Activated T-helper 17 cell treated with anti-CD3 and anti-CD28 coated beads, Interleukin-2, amount 50 U/mL, for 72 hours (primary cell): ENCODE results near the gene TFCP2. TPM values are rescaled to one million over a fixed set of nuclear protein-coding genes. Genes with fewer than 3 reads are reported as not detected.
A peak's percentile ranks its signal among the peaks of the same experiment; 100 is the strongest.

Experiments
- ATAC-seq: fragments of 150-1000 bp; cut with Tn5 transposase; replicated peaks from 2 replicates; pipeline ENCODE4 v1.10.0; 2021; ENCODE audit warnings: mild to moderate bottlenecking, moderate library complexity
- H3K27ac Mint-ChIP-seq: one replicate; pipeline ENCODE4 v1.8.0; 2022; ENCODE audit warnings: mixed read lengths
- H3K27me3 Mint-ChIP-seq: one replicate; pipeline ENCODE4 v1.8.0; 2022; ENCODE audit warnings: mixed read lengths
- H3K36me3 Mint-ChIP-seq: one replicate; pipeline ENCODE4 v1.8.0; 2022; ENCODE audit warnings: low read depth, mild to moderate bottlenecking, mixed read lengths
- H3K4me1 Mint-ChIP-seq: one replicate; pipeline ENCODE4 v1.8.0; 2022; ENCODE audit warnings: mixed read lengths
- H3K4me3 Mint-ChIP-seq: one replicate; pipeline ENCODE4 v1.8.0; 2022; ENCODE audit warnings: mild to moderate bottlenecking, mixed read lengths
- H3K9me3 Mint-ChIP-seq: one replicate; pipeline ENCODE4 v1.8.0; 2022; ENCODE audit warnings: mixed read lengths
- total RNA-seq, 2 donors: library from RNA; stranded (reverse); gene quantifications; one replicate each; pipeline ENCODE4 v1.2.3, GENCODE V29; 2022

TFCP2 gene
- total RNA-seq, 2 donors from 2014 or later = 30.4 to 30.7 TPM

GRCh38 chr12:51152953-51153352 is 20.0 kb downstream of the TFCP2 start:
- H3K9me3 Mint-ChIP-seq = no peaks in the 10 kb centered on the region
- H3K4me3 Mint-ChIP-seq = no peak overlapping the region
- no peaks in the 10 kb centered on the region for H3K36me3 Mint-ChIP-seq
- H3K4me1 Mint-ChIP-seq = peaks cover 10% of the 10 kb centered on the region
- no peak for ATAC-seq
- no peak overlapping the region for H3K27ac Mint-ChIP-seq
- no peaks in the 10 kb centered on the region for H3K27me3 Mint-ChIP-seq

DNA sequence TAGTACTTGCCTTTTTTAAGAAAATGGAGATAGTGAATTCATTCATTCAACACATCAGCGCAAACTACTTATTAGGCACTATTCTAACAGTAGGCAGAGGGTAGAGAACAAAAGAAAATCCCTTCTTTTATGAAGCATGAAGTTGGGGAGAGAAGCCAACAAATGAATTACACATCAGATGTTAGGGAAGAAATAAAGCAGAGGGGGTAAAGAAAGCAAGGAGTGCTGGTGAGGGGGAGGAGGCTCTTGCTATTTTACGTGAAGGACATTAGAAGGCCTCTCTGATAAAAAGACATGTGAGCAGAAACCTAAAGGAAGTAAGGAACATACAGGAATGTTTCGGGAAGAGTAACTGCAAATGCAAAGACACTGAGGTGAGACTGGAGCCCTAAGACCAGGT is 22.2 kb downstream of the TFCP2 start:
- Mint-ChIP-seq H3K9me3 (no peaks in the 10 kb centered on the region), H3K4me3 (no peak overlapping the region)

GRCh38 chr12:51147309-51147708 is 25.6 kb downstream of the TFCP2 start:
- no peaks in the 10 kb centered on the region for H3K27me3 Mint-ChIP-seq
- H3K27ac Mint-ChIP-seq = no peak overlapping the region
- ATAC-seq = no peak
- peaks cover 25% of the 10 kb centered on the region for H3K4me1 Mint-ChIP-seq
- peaks cover 34% of the 10 kb centered on the region for H3K36me3 Mint-ChIP-seq
- no peak overlapping the region for H3K4me3 Mint-ChIP-seq
- H3K9me3 Mint-ChIP-seq = no peaks in the 10 kb centered on the region

More for the DNA sequence above, 22.2 kb downstream of the TFCP2 start:
- Mint-ChIP-seq H3K4me1 (peaks cover 17% of the 10 kb centered on the region), H3K27me3 (no peaks in the 10 kb centered on the region), H3K36me3 (peaks cover 18% of the 10 kb centered on the region), H3K27ac (peak overlapping the region; percentile 23)
- no peak for ATAC-seq

- no peak overlapping the region for H3K27ac Mint-ChIP-seq
- H3K36me3 Mint-ChIP-seq = peaks cover 39% of the 10 kb centered on the region
- H3K4me1 Mint-ChIP-seq = peaks cover 9% of the 10 kb centered on the region
- no peak overlapping the region for H3K4me3 Mint-ChIP-seq
- ATAC-seq = no peak
- no peaks in the 10 kb centered on the region for H3K9me3 Mint-ChIP-seq
- no peaks in the 10 kb centered on the region for H3K27me3 Mint-ChIP-seq
These were observed 33.6 kb downstream of the TFCP2 start for GRCh38 chr12:51139292-51139844.

- Mint-ChIP-seq H3K9me3 (no peaks in the 10 kb centered on the region), H3K27me3 (no peaks in the 10 kb centered on the region), H3K4me1 (no peaks in the 10 kb centered on the region), H3K4me3 (no peak overlapping the region), H3K36me3 (peaks cover 13% of the 10 kb centered on the region), H3K27ac (no peak overlapping the region)
- ATAC-seq = no peak
These were observed 40.2 kb downstream of the TFCP2 start for GRCh38 chr12:51132693-51133092.

- Mint-ChIP-seq H3K27ac (no peak overlapping the region), H3K36me3 (peaks cover 5% of the 10 kb centered on the region), H3K9me3 (no peaks in the 10 kb centered on the region), H3K4me1 (no peaks in the 10 kb centered on the region), H3K4me3 (no peak overlapping the region), H3K27me3 (no peaks in the 10 kb centered on the region)
- ATAC-seq = no peak
These were observed 41.0 kb downstream of the TFCP2 start for GRCh38 chr12:51131745-51132521.

DNA sequence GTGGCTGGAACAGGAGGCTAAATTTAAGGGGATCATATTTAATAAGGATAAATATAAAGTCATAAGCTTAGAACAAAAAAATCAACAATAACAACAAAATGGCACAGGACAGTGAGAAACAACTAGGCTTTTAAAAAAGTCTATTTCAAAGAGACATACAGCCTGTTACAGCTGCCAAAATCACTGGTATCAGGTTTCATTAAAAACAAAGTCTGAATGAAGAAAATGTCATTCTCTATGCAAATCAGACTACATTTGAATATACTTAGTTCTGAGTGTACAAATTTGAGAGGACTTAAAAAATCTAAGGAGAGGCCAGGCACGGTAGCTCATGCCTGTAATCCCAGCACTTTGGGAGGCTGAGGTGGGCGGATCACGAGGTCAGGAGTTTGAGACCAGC is 44.0 kb downstream of the TFCP2 start:
- Mint-ChIP-seq H3K27ac (peak overlapping the region; percentile 58), H3K36me3 (peaks cover 23% of the 10 kb centered on the region), H3K4me3 (no peak overlapping the region), H3K9me3 (no peaks in the 10 kb centered on the region), H3K27me3 (no peaks in the 10 kb centered on the region), H3K4me1 (peaks cover 5% of the 10 kb centered on the region)
- ATAC-seq = no peak

DNA sequence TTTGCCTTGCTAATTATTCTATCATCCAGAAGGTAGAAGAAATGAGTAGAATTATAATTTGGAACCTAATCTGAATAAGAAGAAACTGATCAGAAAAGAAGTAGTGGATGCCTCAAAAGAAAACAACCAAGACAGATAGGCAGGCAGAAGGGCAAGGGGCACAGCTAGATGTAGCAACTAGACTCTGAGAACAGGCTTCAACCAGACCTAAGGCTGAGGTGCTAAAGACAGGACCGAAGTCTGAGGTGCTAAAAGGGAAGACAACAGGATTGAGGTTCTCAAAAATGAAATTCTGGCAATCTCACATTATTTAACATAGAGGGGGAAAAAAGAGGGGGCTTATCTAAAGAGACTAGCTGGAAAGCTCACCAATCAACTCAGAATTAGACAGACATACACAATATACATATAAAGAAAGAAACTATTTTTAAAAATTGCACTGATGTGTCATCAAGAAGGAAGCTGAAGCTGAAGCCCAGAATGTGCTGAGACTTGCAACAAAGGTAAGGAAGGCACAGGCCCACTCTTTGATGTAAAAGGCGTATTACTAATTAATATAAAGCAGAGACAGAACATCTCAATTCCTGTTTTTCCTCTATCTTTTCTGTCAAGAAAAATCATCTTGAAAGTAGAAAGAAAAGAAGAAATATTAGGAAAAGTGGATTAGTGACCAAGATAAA is 45.7 kb downstream of the TFCP2 start:
- no peaks in the 10 kb centered on the region for H3K9me3 Mint-ChIP-seq
- H3K4me1 Mint-ChIP-seq = peaks cover 5% of the 10 kb centered on the region
- H3K4me3 Mint-ChIP-seq = no peak overlapping the region
- no peaks in the 10 kb centered on the region for H3K27me3 Mint-ChIP-seq
- ATAC-seq = no peak
- H3K36me3 Mint-ChIP-seq = peaks cover 28% of the 10 kb centered on the region
- H3K27ac Mint-ChIP-seq = peak overlapping the region; percentile 7

- Mint-ChIP-seq H3K4me3 (no peak overlapping the region), H3K27me3 (no peaks in the 10 kb centered on the region), H3K4me1 (peaks cover 5% of the 10 kb centered on the region), H3K9me3 (no peaks in the 10 kb centered on the region), H3K27ac (peak overlapping the region; percentile 7), H3K36me3 (peaks cover 28% of the 10 kb centered on the region)
- no peak for ATAC-seq
These were observed 46.6 kb downstream of the TFCP2 start for GRCh38 chr12:51126297-51126696.

GRCh38 chr12:51124504-51124903 is 48.4 kb downstream of the TFCP2 start:
- peaks cover 25% of the 10 kb centered on the region for H3K36me3 Mint-ChIP-seq
- H3K27ac Mint-ChIP-seq = no peak overlapping the region
- ATAC-seq = no peak
- no peaks in the 10 kb centered on the region for H3K27me3 Mint-ChIP-seq
- H3K9me3 Mint-ChIP-seq = no peaks in the 10 kb centered on the region
- no peak overlapping the region for H3K4me3 Mint-ChIP-seq
- peaks cover 5% of the 10 kb centered on the region for H3K4me1 Mint-ChIP-seq

DNA sequence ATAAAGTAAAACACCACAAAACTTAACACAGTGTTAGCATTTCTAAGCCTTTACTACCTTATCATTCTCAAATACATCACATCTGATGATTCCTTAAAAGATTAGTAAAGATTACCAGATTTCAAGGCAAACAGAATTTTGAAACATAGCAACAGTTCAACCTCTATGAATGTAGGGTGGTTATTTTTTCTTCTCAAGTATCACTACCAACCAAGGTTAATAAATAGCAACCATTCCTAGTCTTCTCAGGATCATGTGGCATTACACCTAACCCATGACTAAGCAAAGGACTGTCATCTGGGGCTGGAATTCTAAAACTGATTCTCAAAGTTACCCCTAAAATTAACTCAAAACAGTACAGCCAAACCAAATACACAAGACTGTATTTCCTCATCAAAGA is 50.1 kb downstream of the TFCP2 start:
- Mint-ChIP-seq H3K36me3 (peaks cover 36% of the 10 kb centered on the region), H3K4me1 (peaks cover 9% of the 10 kb centered on the region), H3K27me3 (no peaks in the 10 kb centered on the region), H3K9me3 (no peaks in the 10 kb centered on the region), H3K27ac (no peak overlapping the region), H3K4me3 (no peak overlapping the region)
- no peak for ATAC-seq

DNA sequence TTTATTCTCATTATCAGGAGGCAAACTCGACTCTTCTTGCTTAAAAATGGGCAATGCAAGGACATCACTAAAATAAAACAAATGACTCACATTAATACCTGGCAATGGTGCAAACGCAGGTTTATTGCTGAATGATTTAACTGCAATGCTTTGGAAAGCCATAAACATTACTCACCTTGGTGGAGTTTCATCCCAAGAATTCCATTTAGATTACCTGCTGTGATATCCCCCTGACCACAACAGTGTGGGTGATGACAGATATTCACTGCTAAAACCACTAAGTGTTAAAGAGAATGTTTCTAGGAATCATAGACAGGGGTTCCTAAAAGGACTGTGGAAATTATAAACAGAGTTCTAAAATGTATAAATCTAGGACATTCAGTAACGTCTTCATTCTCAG is 54.2 kb downstream of the TFCP2 start:
- no peak overlapping the region for H3K4me3 Mint-ChIP-seq
- peak; percentile 54 for ATAC-seq
- no peak overlapping the region for H3K27ac Mint-ChIP-seq
- H3K4me1 Mint-ChIP-seq = peaks cover 4% of the 10 kb centered on the region
- H3K9me3 Mint-ChIP-seq = no peaks in the 10 kb centered on the region
- peaks cover 57% of the 10 kb centered on the region for H3K36me3 Mint-ChIP-seq
- H3K27me3 Mint-ChIP-seq = no peaks in the 10 kb centered on the region

DNA sequence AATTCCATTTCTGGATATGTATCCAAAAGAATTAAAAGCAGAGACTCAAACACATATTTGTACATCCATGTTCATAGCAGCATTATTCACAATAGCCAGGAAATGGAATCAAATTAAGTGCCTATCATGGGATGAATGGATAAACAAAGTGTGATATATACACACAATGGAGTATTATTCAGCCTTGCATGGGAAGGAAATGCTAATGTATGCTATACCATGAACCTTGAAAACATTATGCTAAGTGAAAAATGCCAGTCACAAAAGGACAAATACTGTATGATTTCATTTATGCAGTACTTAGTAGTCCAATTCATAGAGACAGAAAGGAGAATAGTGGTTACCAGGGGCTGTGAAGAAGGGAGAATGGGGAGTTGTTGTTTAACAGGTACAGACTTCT is 57.4 kb downstream of the TFCP2 start:
- no peak overlapping the region for H3K27ac Mint-ChIP-seq
- ATAC-seq = no peak
- H3K36me3 Mint-ChIP-seq = peaks cover 82% of the 10 kb centered on the region
- no peak overlapping the region for H3K4me3 Mint-ChIP-seq
- H3K27me3 Mint-ChIP-seq = no peaks in the 10 kb centered on the region
- no peaks in the 10 kb centered on the region for H3K9me3 Mint-ChIP-seq
- peaks cover 4% of the 10 kb centered on the region for H3K4me1 Mint-ChIP-seq

DNA sequence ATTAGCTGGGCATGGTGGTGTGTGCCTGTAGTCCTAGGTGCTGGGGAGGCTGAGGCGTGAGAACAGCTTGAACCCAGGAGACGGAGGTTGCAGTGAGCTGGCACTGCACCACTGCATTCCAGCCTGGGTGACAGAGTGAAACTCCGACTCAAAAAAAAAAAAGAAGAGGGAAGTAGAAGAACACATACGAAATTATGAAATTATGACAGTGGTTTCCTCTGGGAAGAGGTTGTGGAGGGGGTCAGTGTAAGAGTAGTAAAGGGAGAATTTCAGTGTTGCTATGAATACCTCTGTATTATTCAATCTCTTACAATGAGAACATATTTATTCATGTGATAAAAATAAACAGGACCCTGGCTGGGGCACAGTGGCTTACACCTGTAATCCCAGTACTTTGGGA is 64.8 kb downstream of the TFCP2 start:
- no peak overlapping the region for H3K4me3 Mint-ChIP-seq
- H3K27ac Mint-ChIP-seq = no peak overlapping the region
- no peak for ATAC-seq
- no peaks in the 10 kb centered on the region for H3K4me1 Mint-ChIP-seq
- H3K36me3 Mint-ChIP-seq = peaks cover 94% of the 10 kb centered on the region
- H3K27me3 Mint-ChIP-seq = no peaks in the 10 kb centered on the region
- H3K9me3 Mint-ChIP-seq = no peaks in the 10 kb centered on the region

DNA sequence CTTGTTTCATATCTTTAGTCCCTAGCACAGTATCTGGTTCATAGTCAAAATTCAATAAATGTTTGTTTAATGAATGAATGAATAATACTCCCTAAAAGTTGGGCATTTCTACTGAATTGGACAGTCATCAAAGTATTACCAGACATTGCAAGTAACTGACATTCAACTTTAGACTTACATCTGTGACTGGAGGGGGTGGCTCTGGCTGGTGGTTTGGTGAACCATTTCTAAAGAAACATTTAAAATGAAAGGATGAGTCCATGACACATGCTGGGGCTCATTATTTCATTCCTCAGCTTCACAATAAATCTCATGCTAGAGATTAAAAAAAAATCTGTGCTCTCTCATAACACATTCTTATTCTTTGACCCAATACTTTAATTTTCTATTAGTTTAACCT is 69.0 kb downstream of the TFCP2 start:
- peak; percentile 55 for ATAC-seq
- Mint-ChIP-seq H3K4me3 (no peak overlapping the region), H3K36me3 (peaks cover 98% of the 10 kb centered on the region), H3K9me3 (no peaks in the 10 kb centered on the region), H3K27ac (peak overlapping the region; percentile 42), H3K4me1 (no peaks in the 10 kb centered on the region), H3K27me3 (no peaks in the 10 kb centered on the region)
